Right hindlimb (tissue), 1 donor: ENCODE results near the gene VPS4B.
"Not testable (repeated sequence)": the region's sequence is repeated elsewhere in the genome, so short reads cannot be mapped to it uniquely, and the experiment has no call there.

Experiments used
- DNase-seq: peaks from one replicate; pipeline ENCODE4 v3.0.0-alpha.2; 2018

Gene VPS4B

DNA sequence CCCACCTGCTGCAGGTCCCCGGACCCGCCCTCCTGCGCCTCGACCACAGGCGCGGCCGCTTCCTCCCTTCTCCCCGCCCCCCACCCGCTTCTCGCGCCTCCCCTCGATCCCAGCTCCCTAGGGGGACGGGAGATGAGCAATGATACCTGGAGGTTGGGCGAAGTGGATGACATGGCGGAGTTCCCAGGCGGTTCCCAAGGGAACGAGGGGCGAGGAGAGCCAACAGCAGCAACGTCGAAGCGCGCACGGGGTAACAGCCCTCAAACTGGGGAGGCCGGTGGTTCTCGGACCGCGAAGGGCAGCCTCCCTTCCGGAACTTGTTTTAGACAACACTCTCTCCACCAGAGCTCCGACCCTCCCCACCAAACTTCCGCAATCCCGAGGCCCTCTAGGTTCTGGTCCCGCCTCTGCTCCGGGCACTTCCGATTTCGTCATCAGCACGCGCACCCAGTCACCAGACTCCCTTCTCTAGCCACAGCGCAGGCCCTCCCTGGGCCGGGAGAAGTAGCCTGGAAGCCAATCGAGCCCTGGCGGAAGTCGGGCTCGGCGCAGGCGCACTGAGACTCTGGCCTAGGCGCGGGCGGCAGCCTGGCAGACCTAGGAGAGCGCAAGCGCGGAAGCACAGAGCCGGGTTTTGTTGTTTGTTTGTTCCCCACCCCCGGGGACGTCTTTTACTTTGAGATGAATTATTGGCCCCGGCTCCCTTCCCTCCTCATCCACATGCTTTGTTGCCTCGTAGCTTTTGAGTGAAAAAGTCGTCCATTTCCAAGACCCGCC, at the start of gene VPS4B:
Gene VPS4B (minus strand): TSS at position 390 of the 777 bp plus-strand sequence. CDS start 217 bp downstream, at position 173.
- peak; percentile 100 for DNase-seq

DNA sequence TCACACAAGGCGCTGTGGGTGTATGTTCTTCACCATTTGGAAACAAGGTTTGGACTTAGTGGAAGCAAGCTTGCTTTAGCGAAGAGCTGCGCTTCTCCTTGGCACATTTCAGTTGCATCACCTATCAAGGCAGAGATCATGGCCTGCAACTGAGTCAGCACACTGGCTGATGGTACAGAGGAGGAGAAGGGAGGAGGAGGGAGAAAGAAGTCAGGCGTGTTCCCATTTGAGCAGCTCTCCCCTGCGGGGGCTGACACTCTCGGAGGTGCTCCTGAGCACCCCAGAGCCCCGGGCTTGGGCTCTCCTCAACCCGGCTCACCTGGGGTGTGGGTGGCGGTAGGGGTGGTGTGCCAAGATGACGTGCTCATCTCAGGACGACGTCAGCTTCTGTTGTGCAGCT, 48.5 kb upstream of the VPS4B start:
- no peak for DNase-seq

DNA sequence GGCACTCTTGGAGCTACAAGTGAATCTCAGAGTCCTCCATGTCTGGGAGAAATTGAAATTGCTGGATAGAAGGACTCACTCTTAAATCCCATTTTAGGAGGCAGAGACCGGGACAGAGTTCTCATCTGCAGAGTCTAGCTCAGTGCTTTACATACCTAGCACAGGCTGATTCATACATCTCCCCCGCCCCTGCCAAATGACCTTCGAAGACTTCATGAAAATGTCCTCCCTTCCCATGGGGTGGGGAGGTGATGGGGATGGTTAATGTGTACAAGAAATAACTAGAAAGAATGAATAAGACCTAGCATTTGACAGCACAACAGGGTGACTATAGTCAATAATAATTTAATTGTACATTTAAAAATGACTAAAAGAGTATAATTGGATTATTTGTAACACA, 46.3 kb upstream of the VPS4B start:
- no peak for DNase-seq

DNA sequence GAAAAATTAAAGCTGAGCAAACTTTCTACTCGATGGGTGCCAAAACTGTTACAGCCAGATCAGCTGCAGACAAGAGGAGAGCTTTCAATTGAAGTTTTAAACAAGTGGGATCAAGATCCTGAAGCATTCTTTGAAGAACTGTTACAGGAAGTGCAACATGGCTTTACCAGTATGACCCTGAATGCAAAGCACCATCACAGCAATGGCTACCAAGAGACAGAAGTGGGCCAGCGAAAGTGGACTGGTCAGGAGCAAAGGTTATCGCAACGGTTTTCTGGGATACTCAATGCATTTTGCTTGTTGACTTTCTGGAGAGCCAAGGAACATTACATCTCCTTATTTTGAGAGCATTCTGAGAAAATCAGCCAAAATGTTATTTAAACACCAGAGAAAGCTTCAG, 45.4 kb upstream of the VPS4B start:
- no peak for DNase-seq

DNA sequence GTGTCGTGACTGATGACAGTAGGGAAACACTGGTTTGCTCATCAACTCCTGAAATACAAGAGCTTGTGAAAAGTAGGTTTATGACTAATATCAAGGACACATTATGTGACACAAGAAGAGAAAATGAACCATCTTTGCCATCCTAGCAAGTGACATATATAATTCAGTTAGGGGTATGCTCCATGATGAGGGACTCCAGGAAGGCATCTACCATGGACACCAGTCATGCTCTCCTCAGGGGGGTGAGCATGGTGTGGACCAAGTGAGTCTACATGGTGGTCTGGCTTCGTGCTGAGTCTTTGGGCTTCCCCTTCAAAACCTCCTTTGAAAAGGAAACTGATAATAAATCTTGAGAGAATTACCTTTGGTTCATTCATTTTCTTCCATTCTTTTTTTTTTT, 42.8 kb upstream of the VPS4B start:
- DNase-seq, result no peak

DNA sequence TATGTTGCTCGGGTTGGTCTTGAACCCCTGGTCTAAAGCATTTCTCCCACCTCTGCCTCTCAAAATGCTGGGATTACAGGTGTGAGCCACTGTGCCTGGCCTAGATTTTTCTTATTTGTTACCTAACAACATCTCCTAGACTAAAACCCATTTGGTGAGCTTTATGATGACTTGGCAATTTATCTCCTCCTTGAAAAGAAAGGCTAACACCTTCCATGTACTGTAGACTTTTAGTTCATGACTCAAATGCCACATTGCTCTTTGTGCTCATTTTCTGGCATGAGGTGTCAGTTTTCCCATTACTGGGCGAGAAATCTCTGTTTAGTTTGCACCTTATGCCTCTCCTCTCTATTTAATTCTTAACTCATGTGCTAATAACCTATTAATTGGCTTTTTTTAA, 42.2 kb upstream of the VPS4B start:
- DNase-seq, result no peak

DNA sequence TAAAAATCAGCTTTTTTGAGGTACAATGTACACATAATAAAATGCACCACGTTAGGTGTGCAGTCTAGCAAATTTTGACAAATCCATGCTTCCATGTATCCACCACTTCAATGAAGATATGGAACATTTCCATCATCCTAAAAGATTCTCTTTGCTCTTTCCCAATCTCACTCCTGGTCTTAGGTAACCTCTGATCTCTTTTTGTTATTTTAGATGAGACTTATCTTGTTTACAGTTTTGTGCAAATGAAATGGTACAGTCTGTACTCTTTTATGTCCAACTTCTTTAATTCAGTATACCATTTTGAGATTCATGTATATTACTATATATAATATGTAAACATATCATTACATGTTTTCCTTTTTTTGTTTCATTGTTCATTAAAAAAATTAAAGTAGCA, 38.1 kb upstream of the VPS4B start:
- DNase-seq, result no peak

DNA sequence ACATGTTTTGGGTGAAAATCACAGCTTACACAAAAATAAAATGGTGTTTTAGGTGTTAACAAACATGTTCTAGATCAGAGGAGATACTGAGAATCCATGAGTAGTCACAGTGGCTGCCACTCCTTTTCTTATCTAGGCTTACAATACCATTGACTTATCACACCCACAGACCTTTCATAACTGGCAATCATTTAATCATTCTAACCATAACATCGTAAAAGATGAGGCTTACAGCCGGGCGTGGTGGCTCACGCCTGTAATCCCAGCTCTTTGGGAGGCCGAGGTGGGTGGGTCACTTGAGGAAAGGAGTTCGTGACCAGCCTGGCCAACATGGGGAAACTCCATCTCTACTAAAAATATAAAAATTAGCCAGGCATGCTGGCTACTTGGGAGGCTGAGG, 35.7 kb upstream of the VPS4B start:
- DNase-seq, result no peak

DNA sequence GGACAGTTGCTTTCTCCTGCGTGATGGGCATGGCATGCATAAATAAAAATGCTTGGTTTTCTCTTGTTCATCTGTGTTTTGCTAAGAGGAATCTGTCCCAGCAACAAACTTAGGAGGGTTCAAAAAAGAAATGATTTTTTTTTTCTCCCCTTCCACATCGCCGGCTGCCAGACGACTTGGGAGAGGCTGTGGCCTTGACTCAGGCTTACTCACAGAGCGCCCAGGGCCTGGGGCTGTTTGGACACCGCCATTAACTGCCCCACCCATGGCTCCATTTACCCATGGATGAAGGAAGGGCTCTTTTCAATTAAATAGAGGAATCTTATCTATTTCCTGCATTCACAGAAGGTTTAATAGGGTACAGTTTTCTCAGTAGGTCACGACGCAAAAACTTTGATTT, 32.2 kb upstream of the VPS4B start:
- DNase-seq, result no peak

DNA sequence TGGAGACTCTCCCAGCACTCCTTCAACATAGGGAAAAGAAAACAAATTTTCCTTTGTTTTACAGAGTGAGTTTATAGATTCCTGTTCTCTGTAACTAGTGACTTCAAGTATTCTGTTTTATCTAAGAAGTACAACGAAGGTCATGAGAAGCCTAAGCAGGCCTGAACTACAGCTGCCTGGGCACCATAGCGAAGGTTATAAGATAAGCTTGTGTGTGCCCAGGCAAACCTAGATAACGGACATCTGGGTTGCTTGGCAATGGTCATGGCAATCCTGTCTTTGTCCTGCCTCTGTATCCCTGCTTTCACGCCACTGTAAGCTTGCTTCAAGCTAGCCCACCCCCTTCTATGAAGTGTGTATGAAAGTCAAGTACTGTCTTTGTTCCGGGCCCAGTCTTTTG, 30.5 kb upstream of the VPS4B start:
- DNase-seq, result not testable (repeated sequence)

DNA sequence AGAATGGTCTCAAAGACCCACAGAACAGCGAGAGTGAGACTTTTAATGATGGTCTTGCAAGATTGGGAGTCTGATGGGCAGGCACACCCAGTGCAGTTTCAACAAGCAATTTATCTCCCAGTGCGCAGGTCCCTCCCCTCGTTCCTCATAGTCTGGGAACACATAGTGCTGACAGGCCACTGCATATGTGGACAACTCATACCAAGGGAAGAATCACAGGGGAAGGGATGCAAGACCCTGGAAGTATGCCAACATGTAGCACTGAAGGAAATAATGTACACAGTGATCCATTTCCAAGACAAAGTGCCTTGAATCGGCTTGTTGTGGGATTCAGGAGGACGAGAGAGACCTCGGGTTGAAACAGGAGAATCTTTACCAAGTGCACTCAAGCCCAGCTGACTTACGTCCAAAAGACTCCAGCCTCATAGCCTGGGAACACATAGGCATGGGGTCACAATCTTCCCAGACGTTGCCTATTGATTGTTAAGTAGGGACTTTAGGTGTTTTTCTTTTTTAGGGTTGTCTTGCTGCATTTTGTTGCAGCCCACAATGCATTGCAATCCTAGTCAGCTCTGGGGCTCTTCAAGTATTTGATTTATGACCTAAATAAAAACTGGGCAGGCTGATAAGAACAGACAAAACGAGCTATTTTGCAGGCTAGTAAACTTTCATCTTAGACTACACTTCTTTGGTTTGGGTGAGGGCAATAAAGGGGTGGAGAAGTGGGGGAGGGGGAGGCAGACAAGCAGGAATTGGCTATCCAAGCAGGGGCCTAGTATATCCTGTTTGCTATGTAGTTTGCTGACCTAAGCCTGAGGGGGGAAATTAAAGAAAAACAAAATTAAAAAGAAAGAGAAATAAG, 29.8 kb upstream of the VPS4B start:
- no peak for DNase-seq

DNA sequence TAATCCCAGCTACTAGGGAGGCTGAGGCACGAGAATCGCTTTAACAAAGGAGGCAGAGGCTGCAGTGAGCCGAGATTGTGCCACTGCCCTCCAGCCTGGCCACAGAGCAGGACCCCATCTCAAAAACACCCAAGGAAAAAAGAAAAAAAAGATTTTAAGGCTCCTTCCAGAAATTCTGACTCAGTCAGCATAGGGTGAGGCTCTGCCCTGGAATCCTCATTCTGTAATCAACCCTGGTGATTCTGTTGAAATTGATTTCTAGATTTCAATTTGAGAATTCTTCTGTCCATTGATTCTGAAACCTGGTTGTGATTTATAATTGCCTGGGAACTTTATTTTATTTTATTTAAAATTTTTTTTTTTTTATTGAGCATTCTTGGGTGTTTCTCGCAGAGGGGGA, 27.1 kb upstream of the VPS4B start:
- no peak for DNase-seq

DNA sequence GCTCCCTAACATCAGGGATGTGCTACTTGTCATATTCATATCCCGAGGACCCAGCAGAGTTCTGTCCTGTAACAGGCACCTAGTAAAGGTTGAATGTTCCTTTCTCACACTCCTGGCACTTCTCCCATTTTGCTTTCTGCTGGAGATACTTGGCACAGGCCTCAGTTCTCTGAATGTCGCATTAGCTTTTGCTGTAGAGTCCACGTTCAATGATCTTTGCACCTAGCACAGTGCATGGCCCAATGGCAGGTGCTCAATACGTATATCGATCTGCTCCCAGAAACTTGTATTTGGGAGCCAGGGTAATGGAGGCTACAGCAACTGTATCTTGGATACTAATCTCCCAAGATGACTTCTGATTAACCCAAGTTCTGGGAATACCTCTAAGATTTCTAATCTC, 24.8 kb upstream of the VPS4B start:
- no peak for DNase-seq

DNA sequence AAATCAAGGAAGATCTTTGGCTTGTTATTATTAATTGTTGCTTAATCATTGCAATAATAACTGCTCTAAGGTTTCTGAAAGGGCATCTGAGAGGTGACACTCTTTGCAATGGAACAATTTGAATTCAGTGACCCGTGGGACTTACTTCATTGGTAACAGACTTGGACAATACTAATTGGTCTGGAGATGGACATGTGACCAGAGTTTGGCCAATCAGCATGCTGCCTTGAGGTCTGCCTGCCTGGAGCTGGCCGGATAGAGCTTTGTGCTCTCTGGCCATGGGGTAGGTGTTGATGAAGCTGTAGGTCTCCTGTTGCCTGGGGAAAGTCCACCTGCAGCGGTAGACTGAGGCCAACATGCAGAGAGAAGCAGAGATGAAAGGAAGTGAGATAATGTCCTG, 24.0 kb upstream of the VPS4B start:
- no peak for DNase-seq

DNA sequence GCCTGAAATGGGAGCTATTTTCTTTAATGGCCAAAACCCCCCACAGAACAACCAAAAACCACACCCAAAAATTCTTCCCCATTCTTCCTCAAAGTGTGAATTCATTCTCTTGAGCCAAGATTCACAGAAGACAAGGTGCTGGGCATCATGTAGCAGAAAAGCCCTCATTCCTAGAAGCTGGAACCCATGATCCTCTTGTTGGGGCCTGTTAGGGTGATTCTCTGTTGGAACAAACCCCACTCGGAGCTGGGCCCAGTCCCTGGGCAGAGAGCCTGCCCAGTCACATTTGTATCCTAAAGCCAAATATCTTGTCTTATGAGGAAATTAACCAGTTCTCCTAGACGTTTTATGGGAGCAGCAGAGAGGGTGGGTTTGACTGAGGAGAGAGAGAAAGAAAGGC, 22.8 kb upstream of the VPS4B start:
- peak; percentile 43 for DNase-seq

DNA sequence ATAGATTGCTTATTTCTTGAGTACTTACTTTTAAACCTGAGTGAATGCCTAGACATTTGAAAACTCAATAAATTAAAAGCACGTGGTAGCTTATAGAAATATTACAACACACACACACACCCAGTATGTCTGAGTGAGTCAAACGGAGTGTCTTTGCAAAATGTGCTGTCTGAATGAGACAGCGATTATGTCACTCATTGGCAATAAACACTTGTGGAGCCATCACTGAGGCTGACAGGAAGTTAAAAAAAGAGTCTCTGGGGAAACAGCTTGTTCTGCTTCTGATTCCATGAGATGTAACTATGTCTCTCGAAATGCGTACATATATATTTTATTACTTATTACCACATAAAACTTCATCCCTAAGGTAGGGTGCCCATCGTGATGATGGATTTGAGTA, 22.3 kb upstream of the VPS4B start:
- DNase-seq, result no peak

DNA sequence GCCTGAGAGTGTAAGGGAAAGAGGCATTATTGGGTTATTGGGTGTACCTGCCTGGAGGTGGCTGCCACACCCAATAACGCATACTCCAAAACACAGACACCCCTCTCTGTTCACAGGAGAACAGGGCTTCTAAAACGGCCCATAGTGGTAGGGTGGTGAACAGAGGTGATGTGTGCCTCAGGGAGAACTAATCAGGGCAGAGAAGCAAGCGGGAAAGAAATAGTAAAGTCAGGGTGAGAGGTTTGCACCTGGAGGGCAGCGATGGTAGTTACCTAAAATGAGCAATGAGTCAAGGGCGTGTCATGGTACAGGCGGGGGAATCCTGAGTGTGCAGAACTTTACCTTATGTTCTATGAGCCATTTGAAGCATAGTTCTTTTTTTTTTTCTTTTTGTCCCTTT, 21.6 kb upstream of the VPS4B start:
- no peak for DNase-seq

DNA sequence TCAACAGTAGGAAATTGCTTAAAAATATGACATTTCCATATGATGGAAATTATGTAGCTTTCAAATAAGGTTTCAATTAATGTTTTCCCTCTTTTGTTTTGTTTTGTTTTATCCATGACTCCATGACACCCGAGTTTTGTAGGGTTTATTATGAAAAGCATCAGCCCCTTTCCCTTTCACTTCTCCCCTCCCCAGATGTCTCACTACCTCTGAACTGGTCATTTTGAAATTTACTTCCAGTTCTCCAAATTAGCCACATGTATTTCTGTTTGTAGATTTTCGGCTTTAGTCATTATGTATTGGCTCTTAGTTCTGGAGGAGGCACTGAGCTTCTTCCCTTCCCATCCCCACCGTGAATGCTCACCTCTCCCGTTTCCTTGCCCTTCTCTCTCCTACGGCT, 18.6 kb upstream of the VPS4B start:
- no peak for DNase-seq

DNA sequence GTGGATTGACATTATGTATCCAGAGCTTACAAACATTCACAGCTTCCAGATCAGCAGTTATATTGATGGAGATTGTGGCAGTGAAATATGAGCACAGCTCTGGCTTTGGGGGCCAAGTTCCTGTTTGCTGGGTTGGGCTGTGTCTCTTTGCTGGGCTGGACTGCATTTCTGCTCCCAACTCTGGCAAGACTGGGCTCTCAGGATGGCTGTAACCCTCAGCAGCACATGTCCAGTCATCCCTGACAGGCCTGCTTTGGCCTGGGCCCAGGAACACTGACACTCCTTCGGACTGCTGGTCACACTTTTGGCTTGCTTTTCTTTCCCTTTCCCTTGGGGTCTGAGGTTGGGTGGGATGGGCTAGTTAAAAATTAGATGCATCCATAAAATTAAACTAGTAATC, 17.9 kb upstream of the VPS4B start:
- DNase-seq, result peak; percentile 34

DNA sequence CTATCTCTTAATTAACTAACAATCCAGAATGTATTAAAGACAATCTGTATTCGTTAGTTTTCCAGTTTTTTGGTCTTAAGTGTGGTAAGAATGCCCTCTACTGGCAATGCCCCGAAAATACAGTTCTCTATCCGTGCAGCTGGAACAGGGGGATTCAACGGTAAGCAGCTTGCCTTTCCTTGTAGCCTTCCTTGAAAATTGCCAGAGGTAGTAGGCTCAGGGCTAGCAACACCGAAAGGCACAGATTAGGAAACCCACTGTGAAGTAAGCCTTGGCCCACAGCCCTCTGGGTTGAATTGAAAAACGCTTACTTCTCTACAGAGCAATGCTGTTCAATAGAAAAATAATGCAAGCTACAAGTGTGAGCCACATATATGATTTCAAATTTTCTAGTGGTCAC, 17.1 kb upstream of the VPS4B start:
- peak; percentile 53 for DNase-seq

DNA sequence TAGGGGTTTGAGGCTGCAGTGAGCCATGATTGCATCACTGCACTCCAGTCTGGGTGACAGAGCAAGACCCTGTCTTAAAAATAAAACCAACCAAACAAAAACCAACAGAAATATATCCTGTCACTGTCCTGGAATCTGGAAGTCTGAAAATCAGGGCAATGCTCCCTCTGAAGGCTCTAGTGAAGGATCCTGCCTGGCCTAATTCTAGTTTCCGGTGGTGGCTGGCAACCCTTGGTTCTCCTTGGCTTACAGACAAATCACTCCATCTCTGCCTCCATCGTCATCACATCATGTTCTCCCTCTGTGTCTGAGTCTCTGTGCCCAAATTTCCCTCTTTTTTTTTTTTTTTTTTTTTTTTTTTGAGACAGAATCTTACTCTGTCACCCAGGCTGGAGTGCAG, 15.9 kb upstream of the VPS4B start:
- DNase-seq, result no peak

DNA sequence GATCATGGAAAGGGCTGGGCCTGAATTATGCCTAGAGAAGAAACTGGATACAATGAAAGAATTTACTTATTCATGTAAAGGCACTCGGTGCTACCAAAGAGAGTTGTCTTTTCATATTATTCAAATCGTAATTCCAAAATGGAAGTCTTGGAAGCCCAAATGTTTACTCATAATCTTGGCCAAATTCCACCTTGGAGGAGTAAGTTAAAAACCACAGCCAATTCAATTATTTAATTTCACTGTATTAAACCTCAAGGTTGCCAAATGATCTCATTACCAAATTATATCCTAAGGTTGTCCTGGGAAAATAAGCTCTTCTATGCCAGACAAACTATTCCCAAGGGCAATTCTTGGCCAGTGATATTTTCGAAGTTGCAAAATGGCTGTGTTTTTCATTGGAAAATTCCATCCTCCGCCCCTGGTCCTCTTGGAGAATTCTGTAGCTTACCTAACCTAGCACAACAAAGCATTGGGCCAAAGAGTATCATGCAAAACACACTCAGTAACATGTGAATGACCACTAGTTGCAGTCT, 11.1 kb upstream of the VPS4B start:
- peak; percentile 27 for DNase-seq

DNA sequence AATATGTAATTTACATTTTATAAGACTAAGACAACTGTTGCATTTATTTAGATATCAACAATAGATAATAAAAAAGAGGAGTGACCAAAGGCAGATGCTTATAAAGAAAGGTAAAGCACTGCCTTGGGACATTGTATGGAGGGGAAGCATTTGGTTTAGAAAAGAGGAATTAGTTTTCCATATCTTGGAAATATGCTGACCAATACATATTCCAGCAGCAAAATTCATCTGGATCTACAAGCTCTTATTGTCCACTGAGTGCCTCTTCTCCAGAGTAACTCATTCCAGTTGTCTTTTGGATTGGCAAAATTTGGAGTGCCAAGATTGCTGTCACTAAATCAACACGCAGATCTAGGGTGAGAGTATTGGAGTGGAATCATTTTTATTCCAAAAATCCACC, 8.9 kb upstream of the VPS4B start:
- no peak for DNase-seq

DNA sequence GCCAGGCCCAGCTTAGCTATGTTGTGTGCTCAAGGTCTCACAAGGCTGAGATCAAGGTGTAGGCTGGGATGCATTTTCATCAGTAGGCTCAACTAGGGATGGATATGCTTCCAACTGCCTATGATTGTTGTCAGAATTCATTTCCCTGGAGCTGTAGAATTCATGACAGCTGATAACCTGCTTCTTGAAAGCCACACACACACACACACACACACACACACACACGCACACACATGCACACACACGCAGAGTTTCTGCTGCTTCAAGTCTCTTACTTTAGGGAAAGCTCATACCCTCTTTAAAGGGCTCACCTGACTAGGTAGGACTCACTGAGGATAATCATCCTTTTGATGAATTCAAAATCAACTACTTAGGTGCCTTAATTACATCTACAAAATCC, 8.2 kb upstream of the VPS4B start:
- no peak for DNase-seq
